K562 (cell line): ENCODE results near the gene PACSIN2. TPM values are rescaled to one million over a fixed set of nuclear protein-coding genes. Genes with fewer than 3 reads are reported as not detected.

Source experiments
- ATAC-seq: fragments of 200-7000 bp; cut with Tn5 transposase; 3 replicates; pipeline ENCODE4 v1.9.1; 2020; ENCODE audit warnings: moderate library complexity
- BruUV-seq: library from RNA; stranded (reverse); fragments of 400-500 nt; replicated peaks from 2 replicates; lab custom pipeline; 2021; lab: Mats Ljungman, UMichigan
- CTCF ChIA-PET: fragments of 300-600 bp; formaldehyde crosslinking; extraction: SDS; loops from one replicate; lab custom pipeline; 2021; ENCODE audit warnings: low intra/inter-chr PET ratio; lab: Yijun Ruan, JAX
- POLR2A ChIA-PET: fragments of 300-600, 350-650 bp; sonication (Branson Sonifier 250); formaldehyde crosslinking; extraction: SDS; loops from one replicate; lab custom pipeline; 2021; ENCODE audit warnings: antibody characterized with exemption, inconsistent platforms; lab: Yijun Ruan, JAX
- DNase-seq, 4 experiments: peaks; one replicate each; pipeline versions ENCODE4 v3.0.0 to v3.0.0-alpha.2; 2011 to 2018; ENCODE audit warnings: low spot score in 3 of 4, mixed read lengths in 3 of 4; ENCODE audit errors: extremely low read depth in 1 of 4
- FAIRE-seq: peaks from 2 replicates; lab custom pipeline; 2011; peaks lifted over from hg19 to GRCh38; lab: Jason Lieb, UNC
- H2AFZ ChIP-seq: 2 replicates; pipeline ENCODE4 v1.6.0; 2011; ENCODE audit warnings: low read depth, low read length, control low read depth, inconsistent platforms
- H3K27ac ChIP-seq: fragments of 200-600 bp; 3 replicates; pipeline ENCODE4 v1.8.0; 2011; ENCODE audit warnings: low read depth, mild to moderate bottlenecking, control low read depth, inconsistent platforms, low read length, moderate library complexity, mixed read lengths; ENCODE audit errors: extremely low read depth
- H3K27me3 ChIP-seq, 2 experiments: fragments of 300-600 bp in 1 of 2; 2 replicates in 1 of 2; 3 replicates in 1 of 2; pipeline versions ENCODE4 v1.6.0 to v1.8.0; 2011; ENCODE audit warnings: inconsistent platforms in 2 of 2, low read length in 2 of 2, mild to moderate bottlenecking in 1 of 2, mixed read lengths in 1 of 2, moderate library complexity in 1 of 2; ENCODE audit not compliant: control insufficient read depth in 2 of 2, insufficient read depth in 2 of 2
- H3K36me3 ChIP-seq: fragments of 300-600 bp; 3 replicates; pipeline ENCODE4 v1.8.0; 2011; ENCODE audit warnings: mild to moderate bottlenecking, low read length, inconsistent platforms; ENCODE audit not compliant: control insufficient read depth, insufficient read depth
- H3K4me1 ChIP-seq, 2 experiments: fragments of 200-600 bp in 1 of 2; replicated peaks in 1 of 2; 2 replicates in 1 of 2; 3 replicates in 1 of 2; pipeline versions ENCODE4 v1.5.1 to v1.8.0; 2011; ENCODE audit warnings: inconsistent platforms in 2 of 2, low read length in 2 of 2, mild to moderate bottlenecking in 1 of 2, mixed read lengths in 1 of 2, moderate library complexity in 1 of 2; ENCODE audit not compliant: control insufficient read depth in 2 of 2, insufficient read depth in 2 of 2
- H3K4me2 ChIP-seq: 2 replicates; pipeline ENCODE4 v1.6.1; 2011; ENCODE audit warnings: low read length, control low read depth, inconsistent platforms, mixed read lengths; ENCODE audit not compliant: insufficient read depth
- H3K4me3 ChIP-seq: fragments of 200-600 bp; sonication (generic), shearing (Covaris generic); 2 replicates; pipeline ENCODE4 v1.5.1; 2016; ENCODE audit warnings: control low read depth, inconsistent platforms
- H3K79me2 ChIP-seq: fragments of 200-600 bp; 3 replicates; pipeline ENCODE4 v1.8.0; 2011; ENCODE audit warnings: low read length, inconsistent platforms; ENCODE audit not compliant: control insufficient read depth, insufficient read depth
- H3K9ac ChIP-seq, 2 experiments: 2 replicates each; pipeline versions ENCODE4 v1.6.0 to v1.6.1; 2011; ENCODE audit warnings: low read depth in 2 of 2, low read length in 2 of 2, control low read depth in 1 of 2, inconsistent platforms in 1 of 2, mild to moderate bottlenecking in 1 of 2, mixed read lengths in 1 of 2; ENCODE audit not compliant: insufficient read depth in 1 of 2
- H3K9me1 ChIP-seq: one replicate; pipeline ENCODE4 v1.6.0; 2011; ENCODE audit warnings: inconsistent platforms, mild to moderate bottlenecking, low read length, moderate library complexity; ENCODE audit not compliant: control insufficient read depth, insufficient read depth
- H3K9me3 ChIP-seq: replicated peaks from 2 replicates; pipeline ENCODE4 v1.5.1; 2011; ENCODE audit warnings: low read depth, low read length, inconsistent platforms; ENCODE audit not compliant: control insufficient read depth, insufficient read depth
- H4K20me1 ChIP-seq: replicated peaks from 2 replicates; pipeline ENCODE4 v1.6.1; 2011; ENCODE audit warnings: low read length, inconsistent platforms, mixed read lengths; ENCODE audit not compliant: control insufficient read depth, insufficient read depth
- NFE2 ChIP-seq: IDR thresholded peaks from 2 replicates; pipeline ENCODE4 v1.6.1; 2014; ENCODE audit warnings: antibody characterized with exemption, low read depth
- RBM34 ChIP-seq: fragments of 200-400 bp; formaldehyde crosslinking; IDR thresholded peaks from 2 replicates; pipeline ENCODE4 v1.6.1; 2018; ENCODE audit warnings: low read length, borderline replicate concordance; ENCODE audit not compliant: insufficient read depth
- WGBS: fragments of 100-300 bp; shearing (Covaris generic); methylation state at CpG from one replicate; pipeline ENCODE4 v1.1.6; 2016; ENCODE audit warnings: low coverage, mixed read lengths; ENCODE audit not compliant: insufficient coverage; ENCODE audit errors: missing lambda C conversion rate; 5-methylcytosine and 5-hydroxymethylcytosine counted together
- in situ Hi-C: fragments of 300-500 bp; cut with MboI; formaldehyde crosslinking; loops from 4 replicates; pipeline ENCODE4 v1.15.0; 2018; ENCODE audit warnings: inconsistent platforms, mixed read lengths
- intact Hi-C: fragments of 100-400 bp; cut with micrococcal nuclease; formaldehyde crosslinking; loops from 2 replicates; pipeline ENCODE4 v1.14.2; 2022
- polyA plus RNA-seq, 8 experiments: library from polyadenylated mRNA; depleted of rRNA in 4 of 8; stranded (reverse) in 5 of 8; unstranded in 3 of 8; fragments of >200 nt; fragmentation: Nextera tagmentation in 2 of 8; fragmentation: Illumina TruSeq in 1 of 8; extraction: Ambion mirVana in 2 of 8; extraction: Trizol in 1 of 8; gene quantifications; 2 replicates each; pipeline versions ENCODE4 v1.2.1 to v1.2.3, GENCODE V29; 2011 to 2014; ENCODE audit warnings: inconsistent platforms in 1 of 8, missing spikeins in 1 of 8
- total RNA-seq, 7 experiments: library from RNA; depleted of rRNA in 6 of 7; stranded (reverse); fragments of >200 nt in 6 of 7; fragmentation: Illumina TruSeq in 2 of 7; extraction: Trizol in 2 of 7; gene quantifications; 2 replicates each; pipeline versions ENCODE4 v1.2.1 to v1.2.3, GENCODE V29; 2011 to 2021; ENCODE audit warnings: low replicate concordance in 1 of 7
- TF ChIP-seq, protein P1 (sequence below): fragments of 450-650 bp; IDR thresholded peaks from 2 replicates; pipeline ENCODE4 v1.7.0; 2016; ENCODE audit warnings: borderline replicate concordance

PACSIN2 gene
- total and polyA plus RNA-seq, 9 of the 15 experiments (the other 6 are each of a cell fraction or from before 2014, with no cell fraction given) = 0.45 to 45.1 (median 23.9) TPM

DNA sequence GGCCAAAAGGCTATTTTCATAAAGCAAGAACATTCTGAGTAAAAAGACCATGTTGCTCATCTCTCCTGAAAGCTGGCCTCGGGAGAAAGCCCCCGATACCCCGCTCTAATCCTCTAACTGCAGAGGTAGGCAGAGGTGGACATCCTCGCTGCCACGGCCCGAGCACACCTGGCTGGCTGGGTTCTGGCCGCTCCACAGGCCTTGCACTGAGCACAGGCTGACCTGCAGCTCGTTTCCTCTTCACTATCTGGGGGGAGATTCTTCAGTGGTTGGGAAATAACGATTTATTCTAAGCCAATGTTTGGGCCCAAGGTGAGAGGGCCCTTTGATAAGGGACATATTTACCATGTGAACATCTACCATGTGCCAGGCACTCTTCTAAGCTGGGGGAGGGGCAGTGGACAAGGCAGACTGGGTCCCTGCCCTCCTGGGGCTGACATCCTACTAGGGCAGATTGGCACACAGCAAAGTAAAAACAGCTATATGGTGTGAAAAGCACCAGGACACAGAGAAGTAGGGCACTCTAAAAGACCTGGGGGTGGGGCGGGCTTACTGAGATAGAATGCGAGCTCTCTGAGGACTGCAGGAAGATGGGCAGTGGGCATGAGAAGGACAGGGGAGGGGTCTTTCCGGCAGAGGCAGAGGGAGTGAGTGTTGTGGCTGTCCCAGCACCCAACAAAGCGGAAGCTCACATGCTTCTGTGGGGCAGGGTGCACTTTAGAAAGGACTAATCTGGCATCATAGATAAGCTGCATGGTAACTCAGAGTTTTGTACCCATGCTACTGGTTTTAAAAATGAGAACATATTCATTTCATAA, 92.4 kb downstream of the PACSIN2 start:
- 71% methylated on average over 13 of the region's 13 CpGs for WGBS
- POLR2A ChIA-PET = interaction anchor here (1.0 kb wide), 2 partner anchors 15 to 37 kb away, joined by 3 to 4 read pairs; no protein-coding TSS in a partner anchor
- Histone ChIP-seq H3K9ac (no peak overlapping the region; a peak in 1 of 4 replicates), H2AFZ (no peak overlapping the region), H3K27me3 (no peaks in the 10 kb centered on the region), H3K79me2 (peaks cover 19% of the 10 kb centered on the region; the same call in 2 of the 3 replicates), H4K20me1 (peaks cover 35% of the 10 kb centered on the region), H3K4me1 (peaks cover 9 to 21% of the 10 kb centered on the region in 2 experiments; a peak in 3 of 5 replicates), H3K9me1 (no peaks in the 10 kb centered on the region), H3K9me3 (no peaks in the 10 kb centered on the region), H3K36me3 (no peaks in the 10 kb centered on the region), H3K4me2 (no peak overlapping the region), H3K27ac (no peak overlapping the region), H3K4me3 (no peak overlapping the region)
- BruUV-seq = no TSS peak
- DNase-seq (no peak), FAIRE-seq (no peak), ATAC-seq (no peak)
- in situ Hi-C loops (no loop called here), intact Hi-C loops (no loop called here)
- TF ChIP-seq NFE2 (no peak), RBM34 (no peak)
- TF ChIP-seq, protein P1, sequence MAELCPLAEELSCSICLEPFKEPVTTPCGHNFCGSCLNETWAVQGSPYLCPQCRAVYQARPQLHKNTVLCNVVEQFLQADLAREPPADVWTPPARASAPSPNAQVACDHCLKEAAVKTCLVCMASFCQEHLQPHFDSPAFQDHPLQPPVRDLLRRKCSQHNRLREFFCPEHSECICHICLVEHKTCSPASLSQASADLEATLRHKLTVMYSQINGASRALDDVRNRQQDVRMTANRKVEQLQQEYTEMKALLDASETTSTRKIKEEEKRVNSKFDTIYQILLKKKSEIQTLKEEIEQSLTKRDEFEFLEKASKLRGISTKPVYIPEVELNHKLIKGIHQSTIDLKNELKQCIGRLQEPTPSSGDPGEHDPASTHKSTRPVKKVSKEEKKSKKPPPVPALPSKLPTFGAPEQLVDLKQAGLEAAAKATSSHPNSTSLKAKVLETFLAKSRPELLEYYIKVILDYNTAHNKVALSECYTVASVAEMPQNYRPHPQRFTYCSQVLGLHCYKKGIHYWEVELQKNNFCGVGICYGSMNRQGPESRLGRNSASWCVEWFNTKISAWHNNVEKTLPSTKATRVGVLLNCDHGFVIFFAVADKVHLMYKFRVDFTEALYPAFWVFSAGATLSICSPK = no peak
- CTCF ChIA-PET = no interaction called here
